Esophagus (tissue), 2 donors: Measurements from ENCODE around the gene OBSCN. TPM values are rescaled to one million over a fixed set of nuclear protein-coding genes. Genes with fewer than 3 reads are reported as not detected.

Experiments used
- H3K27ac ChIP-seq, 2 donors: one replicate each; pipeline ENCODE4 v1.5.1; 2013; ENCODE audit warnings: low read depth in 2 of 2, mild to moderate bottlenecking in 2 of 2, inconsistent platforms in 1 of 2, low read length in 1 of 2, moderate library complexity in 1 of 2
- H3K27me3 ChIP-seq, 2 donors: one replicate each; pipeline ENCODE4 v1.6.1; 2013; ENCODE audit warnings: low read length in 2 of 2, control low read depth in 1 of 2, mild to moderate bottlenecking in 1 of 2; ENCODE audit not compliant: insufficient read depth in 2 of 2, control insufficient read depth in 1 of 2
- H3K36me3 ChIP-seq, 2 donors: one replicate each; pipeline ENCODE4 v1.6.1; 2013; ENCODE audit warnings: low read length in 1 of 2; ENCODE audit not compliant: control insufficient read depth in 2 of 2, insufficient read depth in 2 of 2
- H3K4me1 ChIP-seq, 2 donors: one replicate each; pipeline ENCODE4 v1.6.1; 2013; ENCODE audit warnings: low read length in 1 of 2; ENCODE audit not compliant: control insufficient read depth in 2 of 2, insufficient read depth in 2 of 2
- H3K4me3 ChIP-seq, 2 donors: one replicate each; pipeline ENCODE4 v1.5.1; 2013; ENCODE audit warnings: low read length in 2 of 2, mild to moderate bottlenecking in 2 of 2, low read depth in 1 of 2, moderate library complexity in 1 of 2
- H3K9me3 ChIP-seq, 2 donors: one replicate each; pipeline ENCODE4 v1.6.1; 2013; ENCODE audit warnings: mild to moderate bottlenecking in 2 of 2, low read depth in 1 of 2, low read length in 1 of 2, moderate library complexity in 1 of 2; ENCODE audit not compliant: control insufficient read depth in 2 of 2, insufficient read depth in 1 of 2
- WGBS, 2 donors: extraction: QIAGEN DNeasy Blood & Tissue Kit; methylation state at CpG; one replicate each; pipeline ENCODE4 v1.1.7; 2013; 5-methylcytosine and 5-hydroxymethylcytosine counted together
- polyA plus RNA-seq, 2 donors: library from polyadenylated mRNA; stranded (reverse); fragments of 200-250 nt; gene quantifications; one replicate each; pipeline ENCODE4 v1.2.3, GENCODE V29; 2013
- donor health status: healthy with polysubstance abuse.
- donor health status: Bipolar disorder and iron deficiency.

The OBSCN gene
- polyA plus RNA-seq, 2 donors: 7.7 to 20.6 TPM

GRCh38 chr1:228340686-228341449 lies 133.0 kb downstream of the OBSCN start:
- no peaks in the 10 kb centered on the region for H3K4me1 ChIP-seq
- WGBS, 2 donors: 89% methylated on average over 39 of the region's 39 CpGs
- no peak overlapping the region for H3K4me3 ChIP-seq
- H3K36me3 ChIP-seq: peaks cover 0 to 8% of the 10 kb centered on the region in 2 donors
- H3K27me3 ChIP-seq: no peaks in the 10 kb centered on the region
- peaks cover 0 to 3% of the 10 kb centered on the region in 2 donors for H3K9me3 ChIP-seq
- no peak overlapping the region for H3K27ac ChIP-seq

DNA sequence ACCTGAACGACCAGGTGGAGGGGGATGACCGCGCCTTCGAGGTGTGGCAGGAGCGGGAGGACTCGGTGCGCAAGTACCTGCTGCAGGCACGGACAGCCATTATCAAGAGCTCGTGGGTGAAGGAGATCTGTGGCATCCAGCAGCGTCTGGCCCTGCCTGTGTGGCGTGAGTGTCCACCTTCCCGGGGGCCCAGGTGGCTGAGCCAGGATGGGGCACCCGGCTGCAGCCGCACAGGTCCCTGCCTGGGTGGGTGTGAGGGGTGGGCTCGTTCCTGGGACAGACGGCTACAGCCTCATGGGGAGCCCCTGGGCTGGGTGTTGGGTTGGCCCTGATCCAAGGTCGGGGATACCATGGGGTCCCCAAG lies 133.6 kb downstream of the OBSCN start:
- Histone ChIP-seq H3K9me3 (peaks cover 0 to 3% of the 10 kb centered on the region in 2 donors), H3K27me3 (no peaks in the 10 kb centered on the region), H3K4me3 (no peak overlapping the region), H3K27ac (no peak overlapping the region), H3K4me1 (no peaks in the 10 kb centered on the region), H3K36me3 (peaks cover 0 to 8% of the 10 kb centered on the region in 2 donors)
- WGBS, 2 donors: 85 to 90% methylated on average over 17 of the region's 17 CpGs

GRCh38 chr1:228341814-228342626 lies 134.2 kb downstream of the OBSCN start:
- H3K27me3 ChIP-seq: no peaks in the 10 kb centered on the region
- no peak overlapping the region for H3K27ac ChIP-seq
- WGBS, 2 donors: 88 to 93% methylated on average over 20 of the region's 20 CpGs
- H3K4me1 ChIP-seq: no peaks in the 10 kb centered on the region
- H3K4me3 ChIP-seq: no peak overlapping the region
- peaks cover 0 to 8% of the 10 kb centered on the region in 2 donors for H3K36me3 ChIP-seq
- H3K9me3 ChIP-seq: peaks cover 0 to 3% of the 10 kb centered on the region in 2 donors

GRCh38 chr1:228342627-228343190 lies 134.9 kb downstream of the OBSCN start:
- Histone ChIP-seq H3K4me3 (no peak overlapping the region), H3K27me3 (no peaks in the 10 kb centered on the region), H3K27ac (no peak overlapping the region), H3K9me3 (peaks cover 0 to 3% of the 10 kb centered on the region in 2 donors), H3K36me3 (peaks cover 0 to 8% of the 10 kb centered on the region in 2 donors), H3K4me1 (no peaks in the 10 kb centered on the region)
- 88 to 90% methylated on average over 8 of the region's 8 CpGs for WGBS, 2 donors

DNA sequence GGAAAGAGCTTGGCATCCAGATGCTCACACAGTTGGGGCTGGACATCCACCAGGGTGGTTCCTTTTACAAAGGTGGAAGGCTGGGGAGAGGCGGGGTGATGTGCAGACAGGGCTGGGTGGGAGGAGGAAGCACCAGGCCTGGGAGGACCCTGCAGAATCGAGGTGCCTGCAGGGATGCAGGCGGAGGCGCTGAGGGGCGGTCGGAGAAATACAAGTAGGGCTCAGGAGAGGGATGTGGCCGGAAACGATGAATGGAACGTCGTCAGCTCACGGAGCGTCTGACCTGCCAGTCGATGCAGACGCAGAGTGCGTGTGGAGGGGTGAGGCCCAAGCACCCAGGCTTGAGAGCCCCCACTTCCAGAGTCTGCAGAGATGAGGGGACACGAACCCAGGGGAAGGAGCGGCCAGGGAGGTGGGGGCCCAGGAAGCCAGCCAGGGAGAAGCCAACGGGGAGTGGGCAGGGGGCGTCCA lies 135.4 kb downstream of the OBSCN start:
- peaks cover 0 to 8% of the 10 kb centered on the region in 2 donors for H3K36me3 ChIP-seq
- WGBS, 2 donors: 93 to 94% methylated on average over 19 of the region's 19 CpGs
- no peak overlapping the region for H3K27ac ChIP-seq
- no peaks in the 10 kb centered on the region for H3K4me1 ChIP-seq
- H3K9me3 ChIP-seq: peaks cover 0 to 3% of the 10 kb centered on the region in 2 donors
- no peak overlapping the region for H3K4me3 ChIP-seq
- no peaks in the 10 kb centered on the region for H3K27me3 ChIP-seq

DNA sequence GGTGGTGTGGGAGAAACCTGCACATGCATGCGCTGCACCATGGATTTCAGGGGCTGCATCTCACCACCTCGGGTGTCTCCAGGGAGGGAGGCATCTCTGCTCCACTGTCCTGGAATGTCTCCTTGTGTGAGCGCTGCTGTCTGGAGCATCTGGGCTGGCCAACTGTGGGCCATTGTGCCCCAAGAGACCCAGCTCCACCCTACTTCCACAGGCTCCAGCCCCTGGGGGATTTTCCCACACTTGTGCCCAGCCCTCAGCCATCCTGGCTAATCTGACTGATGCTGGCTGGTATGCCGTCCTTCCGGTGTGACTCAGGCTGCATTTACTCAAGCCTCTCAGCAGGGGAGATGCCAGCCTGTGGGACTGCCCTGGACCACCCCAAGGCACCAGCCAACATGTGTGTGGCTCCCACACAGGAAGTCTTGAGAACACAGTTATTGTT lies 136.8 kb downstream of the OBSCN start:
- no peaks in the 10 kb centered on the region for H3K4me1 ChIP-seq
- peaks cover 0 to 3% of the 10 kb centered on the region in 2 donors for H3K9me3 ChIP-seq
- H3K36me3 ChIP-seq: no peaks in the 10 kb centered on the region
- H3K4me3 ChIP-seq: no peak overlapping the region
- no peaks in the 10 kb centered on the region for H3K27me3 ChIP-seq
- H3K27ac ChIP-seq: no peak overlapping the region
- 86 to 93% methylated on average over 5 of the region's 5 CpGs for WGBS, 2 donors

- peaks cover 0 to 3% of the 10 kb centered on the region in 2 donors for H3K9me3 ChIP-seq
- H3K27me3 ChIP-seq: no peaks in the 10 kb centered on the region
- no peaks in the 10 kb centered on the region for H3K36me3 ChIP-seq
- whole genome bisulfite sequencing, 2 donors: 90% methylated on average over 16 to 17 of the region's 17 CpGs
- no peak overlapping the region for H3K27ac ChIP-seq
- H3K4me1 ChIP-seq: no peaks in the 10 kb centered on the region
- no peak overlapping the region for H3K4me3 ChIP-seq
These were observed 137.5 kb downstream of the OBSCN start for GRCh38 chr1:228345201-228345930.

GRCh38 chr1:228346731-228347130 lies 138.9 kb downstream of the OBSCN start:
- no peaks in the 10 kb centered on the region for H3K27me3 ChIP-seq
- H3K9me3 ChIP-seq: peaks cover 0 to 3% of the 10 kb centered on the region in 2 donors
- 86 to 88% methylated on average over 9 of the region's 9 CpGs for WGBS, 2 donors
- H3K4me1 ChIP-seq: no peaks in the 10 kb centered on the region
- H3K36me3 ChIP-seq: peaks cover 0 to 4% of the 10 kb centered on the region in 2 donors
- no peak overlapping the region for H3K27ac ChIP-seq
- H3K4me3 ChIP-seq: no peak overlapping the region

DNA sequence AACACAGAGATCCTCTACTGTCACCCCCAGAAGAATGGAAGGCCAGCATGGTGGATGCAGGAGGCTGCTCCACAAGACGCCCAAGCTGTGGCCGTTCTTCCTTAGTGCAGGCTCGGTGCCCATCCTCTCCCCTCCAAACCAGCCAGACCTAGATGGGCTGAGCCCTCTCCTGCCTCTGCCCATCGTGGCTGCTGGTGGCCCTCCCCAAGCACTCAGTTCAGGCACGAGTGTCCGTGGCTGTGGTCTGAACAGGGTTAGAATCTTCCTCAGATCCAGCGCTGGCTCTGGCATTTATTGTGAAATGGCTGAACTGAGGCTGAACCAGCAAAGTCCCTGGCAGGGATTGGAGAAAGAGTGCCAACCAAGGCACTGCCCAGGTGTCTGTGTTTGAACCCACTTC lies 139.3 kb downstream of the OBSCN start:
- 88% methylated on average over 7 of the region's 7 CpGs for WGBS, 2 donors
- no peak overlapping the region for H3K4me3 ChIP-seq

More for the DNA sequence above, 139.3 kb downstream of the OBSCN start:
- H3K27me3 ChIP-seq: no peaks in the 10 kb centered on the region
- H3K27ac ChIP-seq: no peak overlapping the region
- H3K4me1 ChIP-seq: no peaks in the 10 kb centered on the region
- H3K36me3 ChIP-seq: peaks cover 0 to 4% of the 10 kb centered on the region in 2 donors
- peaks cover 0 to 3% of the 10 kb centered on the region in 2 donors for H3K9me3 ChIP-seq
